Measurements from ENCODE around the gene KLRD1.
"Not testable (repeated sequence)": the region's sequence is repeated elsewhere in the genome, so short reads cannot be mapped to it uniquely, and the experiment has no call there.

GRCh38 chr12:10371893-10372535 lies 64.3 kb downstream of the KLRD1 start:
- not testable (repeated sequence) for TF ChIP-seq CTCF, POLR2A (IDR thresholded peaks at IDR 0.05)
